ENCODE measurements around the gene PFN3.
"Not testable (repeated sequence)": the region's sequence is repeated elsewhere in the genome, so short reads cannot be mapped to it uniquely, and the experiment has no call there.

Gene PFN3

GRCh38 chr5:177362610-177363507 is 37.6 kb downstream of the PFN3 start:
- peak overlapping the region; percentile 40 for H3K4me3 ChIP-seq (ENCODE audit: control insufficient read depth, low read depth, low read length)
- DNase-seq (ENCODE audit: low read depth) = no peak
- TF ChIP-seq CTCF (IDR thresholded peaks at IDR 0.05; ENCODE audit: control insufficient read depth, insufficient read depth, low read depth, low read length, missing control alignments) = no peak

- DNase-seq (ENCODE audit: low read depth) = no peak
- H3K4me3 ChIP-seq (ENCODE audit: control insufficient read depth, low read depth, low read length) = no peak overlapping the region
- no peak for TF ChIP-seq CTCF (IDR thresholded peaks at IDR 0.05; ENCODE audit: control insufficient read depth, insufficient read depth, low read depth, low read length, missing control alignments)
Observed at GRCh38 chr5:177362292-177362609, 38.2 kb downstream of the PFN3 start.

- no peak for DNase-seq (ENCODE audit: low read depth)
- no peak overlapping the region for H3K4me3 ChIP-seq (ENCODE audit: control insufficient read depth, low read depth, low read length)
- no peak for TF ChIP-seq CTCF (IDR thresholded peaks at IDR 0.05; ENCODE audit: control insufficient read depth, insufficient read depth, low read depth, low read length, missing control alignments)
Observed at GRCh38 chr5:177361418-177362291, 38.8 kb downstream of the PFN3 start.

GRCh38 chr5:177360740-177361139 is 39.7 kb downstream of the PFN3 start:
- DNase-seq (ENCODE audit: low read depth) = not testable (repeated sequence)

GRCh38 chr5:177359860-177360259 is 40.6 kb downstream of the PFN3 start:
- H3K4me3 ChIP-seq (ENCODE audit: control insufficient read depth, low read depth, low read length) = no peak overlapping the region
- no peak for DNase-seq (ENCODE audit: low read depth)
- TF ChIP-seq CTCF (IDR thresholded peaks at IDR 0.05; ENCODE audit: control insufficient read depth, insufficient read depth, low read depth, low read length, missing control alignments) = no peak

More at GRCh38 chr5:177360740-177361139, 39.7 kb downstream of the PFN3 start:
- not testable (repeated sequence) for H3K4me3 ChIP-seq (ENCODE audit: control insufficient read depth, low read depth, low read length)

- TF ChIP-seq CTCF (IDR thresholded peaks at IDR 0.05; ENCODE audit: control insufficient read depth, insufficient read depth, low read depth, low read length, missing control alignments) = no peak
- no peak overlapping the region for H3K4me3 ChIP-seq (ENCODE audit: control insufficient read depth, low read depth, low read length)
- DNase-seq (ENCODE audit: low read depth) = no peak
Observed at GRCh38 chr5:177359451-177359851, 41.0 kb downstream of the PFN3 start.

GRCh38 chr5:177358370-177358819 is 42.1 kb downstream of the PFN3 start:
- DNase-seq (ENCODE audit: low read depth) = no peak
- no peak for TF ChIP-seq CTCF (IDR thresholded peaks at IDR 0.05; ENCODE audit: control insufficient read depth, insufficient read depth, low read depth, low read length, missing control alignments)
- no peak overlapping the region for H3K4me3 ChIP-seq (ENCODE audit: control insufficient read depth, low read depth, low read length)

Measured in AG09309 (cell line).